COLO668 (cell line): ENCODE measurements around the gene MOGAT1.
"Not testable (repeated sequence)": the region's sequence is repeated elsewhere in the genome, so short reads cannot be mapped to it uniquely, and the experiment has no call there.

Source experiments
- DNase-seq: peaks from one replicate; lab custom pipeline; 2025; ENCODE audit not compliant: unreplicated experiment; lab: John Stamatoyannopoulos, UW

Gene MOGAT1

DNA sequence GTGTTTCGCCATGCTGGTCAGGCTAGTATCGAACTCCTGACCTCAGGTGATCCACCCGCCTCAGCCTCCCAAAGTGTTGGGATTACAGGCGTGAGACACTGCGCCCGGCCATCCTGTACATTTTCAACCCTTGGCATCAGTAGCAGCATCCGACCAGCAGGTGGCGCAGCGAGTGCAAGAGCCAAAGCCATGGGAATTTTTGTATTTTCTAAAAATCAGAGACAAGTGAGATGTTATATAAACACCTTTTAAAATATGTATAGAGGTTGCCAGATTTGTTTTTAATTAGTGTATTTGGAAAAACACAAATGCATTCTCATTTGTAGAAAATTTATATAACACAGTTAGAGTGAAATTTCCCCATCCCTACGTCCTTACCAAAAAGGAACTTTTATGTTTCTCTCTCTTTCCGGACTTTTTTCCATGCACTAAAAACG lies 36.8 kb downstream of the MOGAT1 start:
- DNase-seq = peak; percentile 74

DNA sequence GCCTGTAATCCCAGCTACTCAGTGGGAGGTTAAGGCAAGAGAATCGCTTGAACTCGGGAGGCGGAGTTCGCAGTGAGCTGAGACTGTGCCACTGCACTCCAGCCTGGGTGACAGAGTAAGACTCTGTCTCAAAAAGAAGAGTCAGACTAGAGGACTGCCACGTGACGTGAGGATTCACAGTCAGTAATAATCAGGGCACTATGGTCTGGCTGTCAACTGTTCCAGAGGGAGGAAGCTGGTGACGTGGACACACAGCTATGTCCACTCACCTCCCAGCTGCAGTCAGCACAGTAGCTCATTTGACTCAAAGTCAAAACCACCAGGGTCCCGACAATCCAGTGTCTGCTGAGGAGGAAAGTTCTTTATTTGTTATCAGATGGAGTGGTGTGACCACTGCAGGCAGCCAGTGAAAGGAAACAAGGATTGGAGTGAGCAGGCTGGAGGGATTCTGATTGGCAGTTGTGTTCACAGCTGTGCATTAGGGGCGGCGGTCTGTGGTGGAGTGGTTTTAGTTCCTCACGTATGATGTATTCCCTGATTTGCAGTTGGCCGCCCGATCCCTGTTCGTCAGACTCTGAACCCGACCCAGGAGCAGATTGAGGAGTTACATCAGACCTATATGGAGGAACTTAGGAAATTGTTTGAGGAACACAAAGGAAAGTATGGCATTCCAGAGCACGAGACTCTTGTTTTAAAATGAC lies 37.9 kb downstream of the MOGAT1 start:
- DNase-seq = no peak

DNA sequence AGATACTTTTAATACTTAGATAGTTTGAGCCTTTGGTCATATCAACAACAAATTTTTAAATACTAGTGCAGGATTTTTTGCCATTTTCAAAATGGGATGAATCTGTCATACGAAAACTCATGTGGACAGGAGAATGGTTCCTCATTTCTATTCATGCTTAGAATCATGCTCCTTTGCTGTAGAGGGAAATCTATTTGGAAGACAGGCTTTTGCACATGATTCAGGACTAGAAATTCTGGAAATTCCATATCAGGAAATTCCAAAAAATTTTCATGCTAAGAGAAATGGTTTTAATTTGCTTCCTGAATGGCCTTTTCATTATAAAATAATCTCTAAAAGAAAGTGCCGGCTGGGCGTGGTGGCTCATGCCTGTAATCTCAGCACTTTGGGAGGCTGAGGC lies 39.3 kb downstream of the MOGAT1 start:
- DNase-seq = no peak

DNA sequence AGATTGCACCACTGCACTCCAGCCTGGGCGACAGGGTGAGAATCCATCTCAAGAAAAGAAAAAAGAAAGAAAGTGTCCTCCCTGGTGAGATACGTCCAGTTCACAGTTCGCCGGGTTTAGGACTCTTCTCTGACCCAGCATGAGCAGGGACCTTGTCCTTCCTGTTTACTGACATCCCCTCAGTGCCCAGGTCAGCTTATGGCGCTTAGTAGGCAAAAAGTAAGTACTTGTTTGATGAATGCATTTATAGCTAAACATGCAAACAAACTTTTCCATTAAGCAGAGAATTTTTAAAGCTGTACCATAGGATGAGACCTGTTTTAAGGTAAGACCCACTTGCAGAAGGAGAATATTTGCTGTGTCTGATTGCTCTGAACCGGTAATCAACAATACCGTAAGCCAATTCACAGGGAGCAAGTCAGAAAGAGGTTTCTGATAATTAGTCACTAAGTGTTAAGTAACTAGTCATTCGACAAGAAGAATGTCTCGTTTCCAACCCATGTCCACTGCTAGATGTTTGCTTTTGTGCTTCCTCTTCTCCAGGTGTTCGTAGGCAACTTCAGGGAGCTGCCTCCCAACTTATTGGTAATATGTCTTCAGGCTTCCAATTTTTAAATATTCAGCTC lies 40.0 kb downstream of the MOGAT1 start:
- no peak for DNase-seq

DNA sequence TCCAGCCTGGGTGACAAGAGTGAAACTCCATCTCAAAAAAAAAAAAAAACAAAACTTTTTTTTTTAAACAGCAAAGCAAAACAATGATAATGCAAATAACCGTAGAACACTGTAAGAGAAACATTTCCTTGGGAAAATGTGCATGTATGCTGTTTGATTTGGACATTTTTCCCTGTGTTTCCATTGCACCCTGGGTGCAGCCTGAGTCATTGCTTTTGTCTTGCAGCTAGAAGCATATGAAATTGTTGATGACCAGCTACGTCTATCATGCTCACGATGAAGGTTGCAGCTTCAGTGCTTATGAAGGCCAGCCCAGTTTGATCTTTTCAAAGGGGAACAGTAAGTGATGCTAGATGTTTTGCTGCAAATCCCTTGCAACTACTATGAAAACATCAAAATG lies 41.5 kb downstream of the MOGAT1 start:
- DNase-seq = no peak

DNA sequence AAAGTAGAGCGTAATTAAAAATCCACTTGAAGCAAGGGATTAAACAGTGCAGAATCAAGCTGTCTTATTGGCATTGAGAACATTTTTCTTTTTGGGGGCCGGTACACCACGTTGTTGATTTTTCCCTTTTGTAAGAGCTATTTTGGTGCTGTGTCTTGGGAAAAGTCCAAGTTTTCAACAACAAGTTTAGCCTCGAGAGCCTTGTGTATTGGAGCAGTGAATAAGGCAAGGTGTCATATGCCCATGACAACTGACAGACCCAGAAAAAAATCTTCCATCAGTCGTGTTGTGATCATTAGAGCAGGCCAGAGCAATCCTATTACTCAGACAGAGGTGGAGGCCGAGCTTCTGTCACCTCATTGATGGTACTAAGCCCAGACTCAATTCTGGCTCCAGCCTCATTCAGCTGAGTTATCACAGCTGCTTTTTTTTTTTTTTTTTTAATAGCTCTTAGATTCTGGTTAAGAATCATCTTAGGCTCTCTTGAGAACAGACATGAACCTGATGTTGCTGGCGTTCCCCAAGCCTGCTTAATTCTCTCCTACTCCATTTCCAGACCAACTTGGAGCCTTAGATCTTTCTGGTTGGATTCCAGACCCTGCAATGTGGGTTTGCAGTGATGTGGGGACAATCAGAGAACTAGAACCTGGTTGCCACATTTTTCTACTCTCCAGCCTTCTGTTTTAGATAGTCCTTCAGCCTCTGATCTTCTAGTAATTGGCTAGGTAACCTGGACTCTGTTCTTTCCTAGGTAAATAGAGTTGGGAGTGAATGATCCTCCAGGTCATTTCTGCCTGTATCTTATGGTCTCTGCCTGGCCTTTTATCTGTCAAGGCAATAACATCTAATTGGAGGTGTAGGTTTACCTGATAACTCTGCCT lies 43.1 kb downstream of the MOGAT1 start:
- DNase-seq = no peak

DNA sequence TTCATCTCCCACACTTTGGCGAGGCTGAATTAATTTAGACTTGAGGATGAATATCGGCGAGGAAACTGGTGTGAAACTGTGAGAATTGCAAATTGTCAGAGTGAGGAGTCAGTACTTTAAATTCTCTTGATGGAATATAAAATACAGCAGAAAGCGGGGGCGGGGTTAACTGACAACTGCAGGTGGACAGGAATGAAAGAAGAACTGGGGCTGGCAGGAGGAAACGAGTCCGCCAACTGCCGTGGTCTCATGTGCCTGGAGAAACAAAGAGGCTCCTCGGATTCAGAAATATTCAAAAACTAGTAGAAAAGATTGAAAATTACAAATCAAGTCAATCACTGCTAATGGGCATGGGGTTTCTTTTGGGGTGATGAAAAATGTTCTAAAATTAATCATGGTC lies 44.3 kb downstream of the MOGAT1 start:
- no peak for DNase-seq

DNA sequence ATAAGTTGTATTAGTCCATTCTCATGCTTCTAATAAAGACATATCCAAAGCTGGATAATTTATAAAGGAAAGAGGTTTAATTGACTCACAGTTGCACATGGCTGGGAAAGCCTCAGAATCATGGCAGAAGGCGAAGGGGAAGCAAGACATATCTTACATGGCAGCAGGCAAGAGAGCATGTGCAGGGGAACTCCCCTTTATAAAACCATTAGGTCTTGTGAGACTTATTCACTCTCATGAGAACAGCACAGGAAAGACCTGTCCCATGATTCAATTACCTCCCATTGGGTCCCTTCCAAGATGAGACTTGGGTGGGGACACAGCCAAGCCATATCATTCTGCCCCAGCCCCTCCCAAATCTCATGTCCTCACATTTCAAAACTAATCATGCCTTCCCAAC lies 48.3 kb downstream of the MOGAT1 start:
- DNase-seq = not testable (repeated sequence)

DNA sequence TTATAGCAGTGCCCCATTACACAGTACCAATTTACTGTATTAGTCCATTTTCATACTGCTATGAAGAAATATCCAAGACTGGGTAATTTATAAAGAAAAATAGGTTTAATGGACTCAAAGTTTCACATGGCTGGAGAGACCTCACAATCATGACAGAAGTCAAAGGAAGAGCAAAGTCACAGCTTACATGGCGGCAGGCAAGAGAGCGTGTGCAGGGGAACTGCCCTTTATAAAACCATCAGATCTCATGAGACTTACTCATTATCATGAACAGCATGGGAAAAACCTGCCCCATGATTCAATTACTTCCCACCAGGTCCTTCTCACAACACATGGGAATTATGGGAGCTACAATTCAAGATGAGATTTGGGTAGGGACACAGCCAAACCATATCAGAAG lies 50.1 kb downstream of the MOGAT1 start:
- DNase-seq = not testable (repeated sequence)

DNA sequence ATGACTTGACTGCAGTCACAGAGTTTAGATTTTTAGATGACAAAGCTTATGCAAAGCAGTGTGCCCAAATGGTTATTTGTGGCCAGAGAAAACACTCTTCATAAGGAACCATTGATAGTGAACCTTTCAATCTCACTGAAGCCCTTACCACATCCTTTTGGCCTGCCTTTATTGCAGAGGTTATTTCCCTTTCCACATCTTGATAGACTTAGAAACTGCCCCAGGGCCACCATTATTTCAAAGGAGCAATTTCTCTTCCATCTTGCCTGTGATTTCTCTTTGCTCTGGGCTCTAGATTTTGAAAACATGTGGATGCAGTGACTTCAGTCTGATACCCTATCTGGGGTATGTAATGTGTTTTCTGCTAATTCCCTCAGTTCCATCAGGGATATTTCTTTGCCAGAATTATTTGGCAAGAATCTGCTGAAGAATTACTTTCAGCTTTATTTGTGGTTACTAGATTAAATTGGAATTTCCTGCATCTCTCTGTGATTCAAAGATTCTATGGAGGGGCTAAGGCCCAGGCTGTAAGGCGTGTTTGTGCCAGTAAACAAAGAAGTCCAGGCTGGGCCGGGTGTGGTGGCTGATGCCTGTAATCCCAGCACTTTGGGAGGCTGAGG lies 51.0 kb downstream of the MOGAT1 start:
- no peak for DNase-seq

DNA sequence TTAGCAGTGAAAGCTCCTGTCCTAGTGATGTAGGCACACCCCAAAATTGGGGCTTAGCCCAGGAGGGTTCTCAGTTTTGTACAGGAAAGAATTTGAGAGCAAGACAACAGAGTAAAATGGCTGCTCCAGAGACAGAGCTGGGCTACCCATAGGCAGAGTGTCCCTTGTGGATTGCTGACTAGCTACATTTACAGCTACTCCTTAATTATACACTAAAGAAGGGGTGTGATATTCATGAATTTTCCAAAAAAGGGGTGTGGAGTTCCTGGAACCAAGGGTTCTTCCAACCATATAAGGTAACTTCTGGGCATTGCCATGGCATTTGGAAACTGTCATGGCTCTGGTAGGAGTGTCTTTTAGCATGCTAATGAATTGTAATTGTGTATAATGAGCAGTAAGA lies 52.8 kb downstream of the MOGAT1 start:
- no peak for DNase-seq

DNA sequence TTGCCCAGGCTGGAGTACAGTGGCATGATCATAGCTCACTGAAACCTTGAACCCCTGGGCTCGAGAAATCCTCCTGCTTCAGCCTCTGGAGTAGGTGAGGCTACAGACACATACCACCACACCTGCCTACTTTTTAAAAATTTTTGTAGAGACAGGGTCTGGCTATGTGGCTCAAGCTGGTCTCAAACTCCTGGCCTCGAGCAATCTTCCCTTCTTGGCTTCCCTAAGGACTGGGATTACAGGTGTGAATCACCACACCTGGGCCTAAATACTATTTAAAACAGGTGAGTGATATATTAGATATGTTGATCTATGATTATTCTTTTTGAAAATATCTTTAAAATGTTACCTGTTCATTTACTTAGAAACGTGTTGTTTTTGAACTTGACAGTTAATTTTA lies 57.2 kb downstream of the MOGAT1 start:
- DNase-seq = no peak

DNA sequence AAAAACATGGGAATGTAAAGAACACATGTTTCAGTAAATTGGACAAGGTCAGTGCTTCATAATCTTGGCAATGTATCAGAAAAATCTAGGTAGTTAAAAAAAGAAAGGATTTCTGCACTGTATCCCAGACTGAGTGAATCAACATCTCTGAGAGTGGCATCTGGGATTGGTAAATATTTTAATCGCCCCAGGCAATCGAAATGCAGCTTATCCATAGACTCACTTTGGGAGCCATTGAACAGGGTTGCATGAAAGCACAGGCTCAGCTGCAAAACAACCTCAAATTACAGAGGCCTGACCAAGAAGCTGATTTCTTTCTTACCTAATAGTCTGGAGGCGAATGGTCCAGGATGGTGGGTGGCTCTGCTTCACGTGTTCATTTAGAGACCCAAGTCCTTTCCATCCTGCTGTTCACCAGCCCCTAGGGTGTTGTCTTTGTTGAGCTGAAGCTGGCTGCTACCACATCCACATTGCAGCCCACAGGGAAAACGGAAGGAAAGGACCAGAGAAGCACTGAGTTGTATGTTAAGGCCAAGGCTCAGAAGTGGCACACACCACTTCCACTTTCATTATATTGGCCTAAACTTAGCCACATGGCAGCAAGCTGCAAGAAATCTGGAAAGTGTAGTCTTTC lies 59.0 kb downstream of the MOGAT1 start:
- no peak for DNase-seq

DNA sequence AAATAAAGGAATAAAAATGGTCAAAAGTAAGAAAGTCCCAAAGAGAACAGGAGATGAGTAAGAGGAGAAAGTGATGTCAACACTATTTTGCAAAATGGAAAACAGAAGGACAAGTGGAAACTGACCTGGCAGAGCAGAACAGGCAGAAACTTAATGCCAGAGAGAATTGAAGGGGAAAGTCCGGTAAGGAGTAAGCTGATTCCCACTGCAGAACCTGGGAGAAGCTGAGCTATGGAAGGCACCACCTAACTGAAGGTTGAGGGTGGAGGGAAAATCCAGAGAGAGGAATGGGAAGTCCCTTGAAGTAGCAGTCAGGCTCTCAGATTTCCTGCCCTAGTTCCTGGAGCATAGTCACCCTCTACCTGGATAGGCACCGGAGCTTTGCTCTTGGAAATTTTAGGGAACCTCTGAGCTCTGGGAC lies 59.8 kb downstream of the MOGAT1 start:
- no peak for DNase-seq

DNA sequence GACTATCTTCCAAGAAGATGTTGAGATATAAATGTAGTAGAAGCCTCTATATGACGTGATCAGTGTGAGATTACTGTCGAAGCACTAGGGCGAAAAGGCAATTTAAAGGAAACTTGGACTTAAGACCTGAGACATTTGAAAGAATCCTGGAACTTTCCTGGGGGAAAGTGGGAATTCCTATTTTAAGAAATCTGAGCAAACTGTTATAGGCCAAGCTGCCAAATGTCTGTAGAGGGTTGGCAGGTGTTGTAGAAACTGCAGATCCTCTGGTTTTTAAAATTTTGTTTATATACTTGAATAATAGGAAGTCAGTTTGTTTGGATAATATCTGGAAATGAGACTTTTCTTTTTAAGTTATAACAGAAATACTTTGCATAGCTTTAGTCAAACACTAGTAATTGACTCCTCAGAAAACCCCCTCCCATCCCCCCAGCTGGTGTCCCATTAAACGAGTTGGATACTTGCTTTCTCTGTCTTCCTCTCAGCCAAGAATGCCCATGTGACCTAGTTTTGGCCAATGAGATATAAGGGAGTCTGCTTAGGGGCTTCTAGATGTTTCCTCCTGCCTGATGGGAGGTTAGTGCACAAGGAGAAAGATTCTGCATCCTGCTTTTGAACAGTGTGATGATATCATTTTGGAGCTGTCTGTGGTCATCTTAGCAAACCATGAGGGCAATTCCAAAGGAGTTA lies 61.2 kb downstream of the MOGAT1 start:
- no peak for DNase-seq

DNA sequence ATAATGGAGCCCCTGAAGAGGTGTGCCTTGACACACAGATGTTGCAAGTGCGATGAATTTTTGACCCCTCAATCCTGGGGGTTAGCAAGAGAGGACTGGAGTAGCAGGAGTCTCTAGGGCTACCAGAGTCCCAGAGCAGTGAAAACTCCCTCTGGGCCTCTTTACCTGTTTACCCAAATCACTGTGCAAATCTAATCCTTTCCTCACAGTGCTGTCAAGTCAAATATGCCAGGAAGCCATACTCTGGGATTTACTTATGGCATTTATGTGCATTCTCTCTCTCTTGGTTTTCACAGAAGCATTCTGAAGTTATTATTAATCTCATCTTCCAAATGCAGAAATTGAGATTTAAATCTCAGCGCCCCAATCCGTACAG lies 62.0 kb downstream of the MOGAT1 start:
- no peak for DNase-seq

DNA sequence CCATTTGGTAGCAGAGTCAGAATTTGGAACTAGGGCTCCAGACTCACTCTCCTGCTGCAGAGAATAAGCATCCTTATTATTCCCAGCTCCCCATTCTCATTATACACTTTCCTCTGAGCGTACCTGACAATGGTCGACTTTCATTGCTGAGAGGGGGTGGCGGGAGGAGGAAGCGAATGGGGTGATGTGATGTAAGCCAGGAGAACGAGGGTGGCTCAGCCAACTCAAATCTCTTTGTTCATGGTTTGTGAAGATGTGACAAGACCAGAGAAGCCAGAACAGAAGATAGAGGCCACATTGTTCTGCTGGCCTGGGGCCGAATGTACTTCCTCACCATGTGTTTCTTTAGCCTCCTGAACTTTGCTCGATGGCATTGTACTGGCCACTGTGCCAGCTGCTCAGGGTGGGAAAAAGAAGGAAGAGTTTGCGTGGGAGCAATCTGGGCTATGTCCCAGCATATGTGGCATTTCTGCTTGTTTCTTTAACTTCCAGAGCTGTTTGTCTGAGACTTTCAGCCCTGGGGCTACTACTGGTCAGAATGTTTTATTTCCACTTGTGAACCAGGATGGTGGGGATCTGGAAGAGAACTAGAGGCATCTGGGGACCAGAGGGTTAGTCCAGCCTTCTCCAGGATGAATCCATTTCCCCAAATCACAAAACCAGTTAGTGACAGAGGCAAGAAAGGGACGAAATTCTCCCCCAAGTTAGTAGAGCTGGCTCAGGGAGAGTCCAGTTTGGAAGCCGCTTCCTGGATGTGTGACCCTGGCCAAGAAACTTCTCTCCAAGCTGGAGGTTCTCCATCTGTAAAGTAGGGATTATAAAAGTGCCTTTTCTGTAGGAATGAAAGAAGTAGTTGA lies 62.6 kb downstream of the MOGAT1 start:
- no peak for DNase-seq

DNA sequence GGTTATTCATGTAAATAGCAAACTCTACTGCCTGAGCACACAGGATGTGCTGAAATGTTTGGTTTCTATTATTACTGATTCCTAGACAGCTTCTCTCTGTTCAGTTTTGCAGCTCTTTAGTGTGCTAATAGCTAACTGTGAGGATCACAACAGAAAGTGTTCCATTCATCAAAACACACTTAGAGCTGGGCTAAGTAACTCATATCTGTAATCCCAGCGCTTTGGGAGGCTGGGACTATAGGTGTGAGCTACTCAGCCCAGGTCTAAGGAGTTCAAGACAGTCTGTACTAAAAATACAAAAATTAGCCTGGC lies 63.2 kb downstream of the MOGAT1 start:
- DNase-seq = no peak

DNA sequence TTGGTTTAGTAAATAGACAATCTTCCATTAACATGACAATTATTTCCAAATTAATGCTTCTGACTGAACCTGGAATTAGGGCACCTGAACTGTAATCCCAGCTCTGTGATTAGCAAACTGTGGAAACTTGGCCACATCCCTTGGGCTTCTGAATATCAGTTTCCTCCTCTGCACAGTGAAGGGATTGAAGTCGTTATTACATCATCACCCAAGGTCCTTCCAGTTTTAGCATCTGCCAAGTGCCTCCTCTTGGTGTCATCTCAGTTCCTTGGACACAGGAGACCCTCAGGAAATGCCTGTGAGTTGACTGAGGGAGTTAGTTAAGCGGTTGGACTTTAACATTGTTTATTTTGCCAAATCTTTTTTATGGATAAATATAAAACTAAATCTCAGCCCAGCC lies 64.8 kb downstream of the MOGAT1 start:
- DNase-seq = no peak

DNA sequence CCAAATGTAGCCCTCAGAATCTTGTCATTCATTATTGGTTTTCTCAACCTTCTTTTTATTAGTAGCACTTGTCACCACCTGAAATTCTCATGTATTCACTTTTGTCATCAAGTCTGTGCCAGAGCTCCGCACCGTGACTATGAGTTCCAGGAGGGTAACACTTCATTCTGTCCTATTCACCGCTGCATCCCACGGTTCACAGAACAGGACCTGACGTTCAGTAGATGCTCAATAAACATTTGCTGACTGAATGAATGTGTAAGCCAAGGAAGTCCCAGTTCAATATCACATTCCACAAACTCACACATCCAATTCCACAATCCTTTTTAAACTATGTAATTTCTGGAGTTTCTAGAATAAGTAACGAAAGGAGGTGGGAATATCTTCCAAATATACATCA lies 65.5 kb downstream of the MOGAT1 start:
- no peak for DNase-seq
